HepG2 (cell line): ENCODE results near the gene KANTR. TPM values are rescaled to one million over a fixed set of nuclear protein-coding genes. Genes with fewer than 3 reads are reported as not detected.

Experiments
- AHR ChIP-seq: IDR thresholded peaks from 2 replicates; pipeline ENCODE4 v1.6.1; 2018; ENCODE audit warnings: missing genetic modification reagents, missing compliant biosample characterization
- ATF7 ChIP-seq, 2 experiments: fragments of 450-650 bp in 1 of 2; sonication (generic) in 1 of 2; formaldehyde crosslinking in 1 of 2; IDR thresholded peaks; 2 replicates each; pipeline versions ENCODE4 v1.4.0 to v1.6.1; 2016 to 2020; ENCODE audit warnings: antibody characterized with exemption in 1 of 2, mild to moderate bottlenecking in 1 of 2, missing genetic modification reagents in 1 of 2
- BORCS8-MEF2B ChIP-seq: sonication (generic); formaldehyde crosslinking; IDR thresholded peaks from 2 replicates; pipeline ENCODE4 v1.8.0; 2022; ENCODE audit warnings: mild to moderate bottlenecking, missing genetic modification reagents
- FOXP1 ChIP-seq, 2 experiments: fragments of 450-650 bp in 1 of 2; IDR thresholded peaks; 2 replicates each; pipeline ENCODE4 v1.6.1; 2017 to 2018; ENCODE audit warnings: antibody characterized with exemption in 1 of 2
- KDM6A ChIP-seq: IDR thresholded peaks from 2 replicates; pipeline ENCODE4 v1.6.1; 2016; ENCODE audit warnings: low read depth
- NCOR1 ChIP-seq: fragments of 200-600 bp; sonication (generic); IDR thresholded peaks from 2 replicates; pipeline ENCODE4 v1.7.0; 2017; ENCODE audit warnings: antibody characterized with exemption, low read length, borderline replicate concordance
- NFIC ChIP-seq: IDR thresholded peaks from 2 replicates; pipeline ENCODE4 v1.6.1; 2012; ENCODE audit warnings: mild to moderate bottlenecking, low read length, inconsistent platforms
- PHB2 ChIP-seq: fragments of 450-650 bp; IDR thresholded peaks from 2 replicates; pipeline ENCODE4 v1.6.1; 2018; ENCODE audit not compliant: partially characterized antibody
- RARA ChIP-seq: IDR thresholded peaks from 2 replicates; pipeline ENCODE4 v1.6.1; 2016; ENCODE audit warnings: missing genetic modification reagents, missing compliant biosample characterization
- SCMH1 ChIP-seq: sonication (generic); formaldehyde crosslinking; IDR thresholded peaks from 2 replicates; pipeline ENCODE4 v1.9.0; 2021; ENCODE audit warnings: missing genetic modification reagents, mild to moderate bottlenecking, borderline replicate concordance
- SIX4 ChIP-seq: sonication (generic); formaldehyde crosslinking; IDR thresholded peaks from 2 replicates; pipeline ENCODE4 v1.4.0; 2020; ENCODE audit warnings: missing genetic modification reagents
- SKIL ChIP-seq: sonication (generic); formaldehyde crosslinking; IDR thresholded peaks from 2 replicates; pipeline ENCODE4 v1.8.0; 2022; ENCODE audit warnings: missing genetic modification reagents, mild to moderate bottlenecking, moderate library complexity, borderline replicate concordance
- SRSF1 ChIP-seq: fragments of 200-400 bp; formaldehyde crosslinking; optimal IDR thresholded peaks from 2 replicates; pipeline ENCODE3; 2017; ENCODE audit warnings: mild to moderate bottlenecking, low read depth, low read length, moderate library complexity
- TBP ChIP-seq: sonication (generic); formaldehyde crosslinking; IDR thresholded peaks from 2 replicates; pipeline ENCODE4 v1.5.0; 2020; ENCODE audit warnings: missing genetic modification reagents
- TGIF2 ChIP-seq: IDR thresholded peaks from 2 replicates; pipeline ENCODE4 v1.6.1; 2016; ENCODE audit warnings: control low read depth, missing compliant biosample characterization
- ZBTB25 ChIP-seq: IDR thresholded peaks from 2 replicates; pipeline ENCODE4 v1.6.1; 2018; ENCODE audit warnings: missing genetic modification reagents
- ZFP41 ChIP-seq: sonication (generic); formaldehyde crosslinking; IDR thresholded peaks from 2 replicates; pipeline ENCODE4 v1.4.0; 2020; ENCODE audit warnings: mild to moderate bottlenecking, missing genetic modification reagents, borderline replicate concordance
- ZNF10 ChIP-seq: sonication (generic); formaldehyde crosslinking; IDR thresholded peaks from 2 replicates; pipeline ENCODE4 v1.4.0; 2020; ENCODE audit warnings: mild to moderate bottlenecking, low read depth, missing genetic modification reagents, borderline replicate concordance
- ZNF234 ChIP-seq: sonication (generic); formaldehyde crosslinking; conservative IDR thresholded peaks from 2 replicates; pipeline ENCODE4 v1.5.1; 2020; ENCODE audit warnings: mild to moderate bottlenecking, missing genetic modification reagents
- ZNF282 ChIP-seq: fragments of 450-650 bp; IDR thresholded peaks from 2 replicates; pipeline ENCODE4 v1.6.1; 2018; ENCODE audit not compliant: partially characterized antibody
- ZNF333 ChIP-seq: sonication (generic); formaldehyde crosslinking; IDR thresholded peaks from 2 replicates; pipeline ENCODE4 v1.4.0; 2020; ENCODE audit warnings: mild to moderate bottlenecking, missing genetic modification reagents, borderline replicate concordance
- ZNF446 ChIP-seq: sonication (generic); formaldehyde crosslinking; IDR thresholded peaks from 2 replicates; pipeline ENCODE4 v1.5.0; 2020; ENCODE audit warnings: mild to moderate bottlenecking, missing genetic modification reagents
- ZNF563 ChIP-seq: sonication (generic); formaldehyde crosslinking; IDR thresholded peaks from 2 replicates; pipeline ENCODE4 v1.8.0; 2022; ENCODE audit warnings: mild to moderate bottlenecking, moderate library complexity, missing genetic modification reagents
- ZNF766 ChIP-seq: sonication (generic); formaldehyde crosslinking; IDR thresholded peaks from 2 replicates; pipeline ENCODE4 v1.5.0; 2020; ENCODE audit warnings: missing genetic modification reagents, borderline replicate concordance
- ZNF879 ChIP-seq: sonication (generic); formaldehyde crosslinking; IDR thresholded peaks from 2 replicates; pipeline ENCODE4 v1.8.1; 2023; ENCODE audit warnings: missing genetic modification reagents
- ZSCAN29 ChIP-seq: sonication (generic); formaldehyde crosslinking; conservative IDR thresholded peaks from 2 replicates; pipeline ENCODE4 v1.4.0; 2020; ENCODE audit warnings: mild to moderate bottlenecking, missing genetic modification reagents
- polyA plus RNA-seq, 8 experiments: library from polyadenylated mRNA; depleted of rRNA in 3 of 8; stranded (reverse) in 7 of 8; unstranded in 1 of 8; fragments of >200 nt; fragmentation: Illumina TruSeq in 4 of 8; extraction: Trizol in 4 of 8; gene quantifications; 2 replicates each; pipeline versions ENCODE4 v1.2.1 to v1.2.3, GENCODE V29; 2011 to 2016; ENCODE audit warnings: low read depth in 4 of 8, missing spikeins in 1 of 8, mixed read lengths in 1 of 8; ENCODE audit not compliant: insufficient read depth in 1 of 8
- total RNA-seq, 5 experiments: library from RNA; depleted of rRNA; stranded (reverse); fragments of >200 nt; fragmentation: Illumina TruSeq; extraction: Trizol; gene quantifications; 2 replicates each; pipeline ENCODE4 v1.2.3, GENCODE V29; 2016; ENCODE audit warnings: low read depth in 1 of 5
- TF ChIP-seq, protein P1 (sequence below): sonication (generic); formaldehyde crosslinking; IDR thresholded peaks from 2 replicates; pipeline ENCODE4 v1.5.1; 2020; ENCODE audit warnings: missing genetic modification reagents, mild to moderate bottlenecking, borderline replicate concordance

Gene KANTR
- total and polyA plus RNA-seq, 2 of the 13 experiments (the other 11 are each of a cell fraction or from before 2014, with no cell fraction given): 4.4 to 9.0 TPM

DNA sequence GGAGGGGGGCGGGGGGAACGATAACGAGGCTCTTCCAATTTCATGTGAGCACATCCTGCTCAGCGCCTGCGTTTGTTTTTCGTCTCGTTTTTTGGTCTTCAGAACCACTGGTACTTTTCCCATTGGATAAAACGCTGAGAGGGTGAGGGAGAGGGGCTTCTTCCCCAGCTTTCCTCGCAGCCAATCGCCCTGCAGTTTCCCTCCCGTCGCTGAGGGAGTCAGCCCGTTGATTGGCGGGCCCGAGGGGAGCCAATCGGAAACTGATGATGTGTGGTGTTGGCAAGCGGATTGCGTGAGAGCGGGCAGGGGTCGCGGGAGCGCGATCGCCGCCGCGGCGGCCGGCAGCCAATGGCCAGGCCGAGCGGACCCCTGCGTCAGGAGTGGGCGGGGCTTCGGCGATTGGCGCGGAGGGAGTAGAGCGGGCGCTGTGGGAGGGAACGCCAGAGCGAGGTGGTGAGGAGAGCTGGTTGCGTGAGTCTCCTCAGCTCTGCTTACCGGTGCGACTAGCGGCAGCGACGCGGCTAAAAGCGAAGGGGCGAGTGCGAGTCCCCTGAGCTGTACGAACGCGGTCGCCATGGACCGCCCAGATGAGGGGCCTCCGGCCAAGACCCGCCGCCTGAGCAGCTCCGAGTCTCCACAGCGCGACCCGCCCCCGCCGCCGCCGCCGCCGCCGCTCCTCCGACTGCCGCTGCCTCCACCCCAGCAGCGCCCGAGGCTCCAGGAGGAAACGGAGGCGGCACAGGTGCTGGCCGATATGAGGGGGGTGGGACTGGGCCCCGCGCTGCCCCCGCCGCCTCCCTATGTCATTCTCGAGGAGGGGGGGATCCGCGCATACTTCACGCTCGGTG is 11.8 kb upstream of the KANTR start, which contains the start of gene TSPYL2 (continued):
- TF ChIP-seq PHB2: no peak
- no peak for TF ChIP-seq ATF7 (IDR thresholded peaks at IDR 0.05)
- TF ChIP-seq ATF7 (CRISPR knock-in tag; IDR thresholded peaks at IDR 0.05): no peak
- TF ChIP-seq BORCS8-MEF2B: no peak
- no peak for TF ChIP-seq NCOR1
- no peak for TF ChIP-seq ZFP41 (CRISPR knock-in tag)
- no peak for TF ChIP-seq ZNF282
- no peak for TF ChIP-seq ZNF766 (CRISPR knock-in tag)
- TF ChIP-seq KDM6A (CRISPR knock-in tag): no peak
- no peak for TF ChIP-seq SIX4 (CRISPR knock-in tag)
- TF ChIP-seq ZSCAN29 (CRISPR knock-in tag): no peak
- no peak for TF ChIP-seq ZNF446
- no peak for TF ChIP-seq TGIF2 (CRISPR knock-in tag)
- TF ChIP-seq FOXP1 (IDR thresholded peaks at IDR 0.05): no peak
- no peak for TF ChIP-seq FOXP1 (CRISPR knock-in tag; IDR thresholded peaks at IDR 0.05)
- no peak for TF ChIP-seq RARA
- TF ChIP-seq ZNF234 (CRISPR knock-in tag): no peak
- no peak for TF ChIP-seq ZBTB25 (CRISPR knock-in tag)
- TF ChIP-seq ZNF879 (CRISPR knock-in tag): no peak
- no peak for TF ChIP-seq TBP (CRISPR knock-in tag)
- TF ChIP-seq ZNF563 (CRISPR knock-in tag): no peak
- TF ChIP-seq, protein P1, sequence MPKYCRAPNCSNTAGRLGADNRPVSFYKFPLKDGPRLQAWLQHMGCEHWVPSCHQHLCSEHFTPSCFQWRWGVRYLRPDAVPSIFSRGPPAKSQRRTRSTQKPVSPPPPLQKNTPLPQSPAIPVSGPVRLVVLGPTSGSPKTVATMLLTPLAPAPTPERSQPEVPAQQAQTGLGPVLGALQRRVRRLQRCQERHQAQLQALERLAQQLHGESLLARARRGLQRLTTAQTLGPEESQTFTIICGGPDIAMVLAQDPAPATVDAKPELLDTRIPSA: no peak
- no peak for TF ChIP-seq SRSF1
- TF ChIP-seq NFIC: no peak
- no peak; the same call in 1 of the 2 replicates for TF ChIP-seq ZNF333
- TF ChIP-seq SKIL (CRISPR knock-in tag): no peak
- TF ChIP-seq AHR: no peak
- no peak for TF ChIP-seq ZNF10 (CRISPR knock-in tag)
- TF ChIP-seq SCMH1 (CRISPR knock-in tag): no peak
